A549 (cell line): ENCODE results near the gene HTR2B. TPM values are rescaled to one million over a fixed set of nuclear protein-coding genes. Genes with fewer than 3 reads are reported as not detected.
"Not testable (repeated sequence)": the region's sequence is repeated elsewhere in the genome, so short reads cannot be mapped to it uniquely, and the experiment has no call there.

Source experiments
- ATAC-seq, 2 experiments: fragments of 200-7000 bp in 1 of 2; fragments of >200 bp in 1 of 2; cut with Nextera tagmentation in 1 of 2; cut with Tn5 transposase in 1 of 2; 3 replicates each; pipeline versions ENCODE4 v1.8.0 to v1.9.1; 2018 to 2020; ENCODE audit warnings: mild to moderate bottlenecking in 1 of 2, moderate library complexity in 1 of 2
- CTCF ChIA-PET: fragments of 300-600 bp; sonication (Branson Sonifier 250); formaldehyde crosslinking; extraction: SDS; loops from one replicate; lab custom pipeline; 2021; ENCODE audit warnings: antibody characterized with exemption, inconsistent platforms; lab: Yijun Ruan, JAX
- POLR2A ChIA-PET: fragments of 350-600 bp; formaldehyde crosslinking; extraction: SDS; loops from one replicate; lab custom pipeline; 2021; ENCODE audit warnings: antibody characterized with exemption, inconsistent platforms; lab: Yijun Ruan, JAX
- DNase-seq, 2 experiments: peaks; one replicate each; pipeline versions ENCODE4 v3.0.0 to v3.0.0-alpha.2; 2011 to 2016; ENCODE audit warnings: low read depth in 1 of 2, low spot score in 1 of 2
- FAIRE-seq: peaks from 2 replicates; lab custom pipeline; 2011; peaks lifted over from hg19 to GRCh38; lab: Jason Lieb, UNC
- H3K27ac ChIP-seq, 2 experiments: fragments of >200 bp; sonication (Bioruptor Twin); formaldehyde crosslinking; 3 replicates each; pipeline ENCODE4 v1.5.1; 2016 to 2017
- H3K4me1 ChIP-seq: fragments of >200 bp; sonication (Bioruptor Twin); formaldehyde crosslinking; 3 replicates; pipeline ENCODE4 v1.6.1; 2016
- H3K4me2 ChIP-seq: fragments of >200 bp; sonication (Bioruptor Twin); formaldehyde crosslinking; 3 replicates; pipeline ENCODE4 v1.6.1; 2016
- H3K4me3 ChIP-seq: fragments of >200 bp; sonication (Bioruptor Twin); formaldehyde crosslinking; 3 replicates; pipeline ENCODE4 v1.5.1; 2016
- H3K9me3 ChIP-seq: fragments of >200 bp; sonication (Bioruptor Twin); formaldehyde crosslinking; 3 replicates; pipeline ENCODE4 v1.6.1; 2016
- FOXS1 ChIP-seq: fragments of 250-450 bp; sonication (Bioruptor Pico); IDR thresholded peaks from 2 replicates; pipeline ENCODE4 v1.5.0; 2020; ENCODE audit warnings: mild to moderate bottlenecking, moderate library complexity
- HDAC2 ChIP-seq: fragments of 200-600 bp; sonication (generic); IDR thresholded peaks from 2 replicates; pipeline ENCODE4 v1.6.1; 2016
- HOXB5 ChIP-seq: fragments of 250-450 bp; sonication (Bioruptor Pico); IDR thresholded peaks from 2 replicates; pipeline ENCODE4 v1.5.0; 2020; ENCODE audit warnings: mild to moderate bottlenecking, moderate library complexity
- KDM5A ChIP-seq: fragments of 200-600 bp; sonication (generic); IDR thresholded peaks from 2 replicates; pipeline ENCODE4 v1.6.1; 2016; ENCODE audit warnings: antibody characterized with exemption, mild to moderate bottlenecking
- MAZ ChIP-seq: fragments of 150-350 bp; IDR thresholded peaks from 2 replicates; pipeline ENCODE4 v1.6.1; 2014; ENCODE audit warnings: antibody characterized with exemption, low read depth, low read length, borderline replicate concordance
- NFE2L2 ChIP-seq: fragments of 150-350 bp; conservative IDR thresholded peaks from 2 replicates; pipeline ENCODE4 v1.6.1; 2014; ENCODE audit warnings: low read length
- PHF8 ChIP-seq: fragments of 200-600 bp; sonication (generic); IDR thresholded peaks from 2 replicates; pipeline ENCODE4 v1.6.1; 2016; ENCODE audit warnings: low read depth, mild to moderate bottlenecking, antibody characterized with exemption, moderate library complexity, borderline replicate concordance
- POLR2AphosphoS2 ChIP-seq: conservative IDR thresholded peaks from 2 replicates; pipeline ENCODE4 v1.6.1; 2012; ENCODE audit warnings: low read length, improper control_type of control experiment, inconsistent platforms
- RAD21 ChIP-seq, 2 experiments: fragments of >200 bp in 1 of 2; sonication (Bioruptor Twin) in 1 of 2; formaldehyde crosslinking in 1 of 2; IDR thresholded peaks in 1 of 2; conservative IDR thresholded peaks in 1 of 2; 2 replicates in 1 of 2; 3 replicates in 1 of 2; pipeline ENCODE4 v1.6.1; 2012 to 2018; ENCODE audit warnings: inconsistent platforms in 1 of 2
- ZC3H11A ChIP-seq: fragments of 450-650 bp; IDR thresholded peaks from 2 replicates; pipeline ENCODE4 v1.6.1; 2014; ENCODE audit warnings: antibody characterized with exemption, mild to moderate bottlenecking
- ZNF302 ChIP-seq: fragments of 250-450 bp; sonication (Bioruptor Pico); IDR thresholded peaks from 2 replicates; pipeline ENCODE4 v1.9.0; 2021; ENCODE audit warnings: inconsistent platforms, mild to moderate bottlenecking, moderate library complexity
- WGBS: methylation state at CpG from one replicate; pipeline ENCODE4 v1.1.6; 2017; ENCODE audit errors: missing lambda C conversion rate; 5-methylcytosine and 5-hydroxymethylcytosine counted together
- polyA plus RNA-seq, 4 experiments: library from polyadenylated mRNA; depleted of rRNA in 3 of 4; stranded (reverse); fragments of >200 nt; fragmentation: RNase III in 1 of 4; extraction: RNeasy Plus Mini Kit Qiagen cat#74134 plus additional on column Dnase treatment in 1 of 4; gene quantifications; 2 replicates in 3 of 4; 3 replicates in 1 of 4; pipeline ENCODE4 v1.2.3, GENCODE V29; 2011 to 2017
- TF ChIP-seq, protein P1 (sequence below): fragments of 200-600 bp; sonication (generic); IDR thresholded peaks from 2 replicates; pipeline ENCODE4 v1.6.1; 2016; ENCODE audit warnings: antibody characterized with exemption, mild to moderate bottlenecking, moderate library complexity
- TF ChIP-seq, protein P2 (sequence below): fragments of >200 bp; sonication (Bioruptor Twin); formaldehyde crosslinking; IDR thresholded peaks from 2 replicates; pipeline ENCODE4 v1.6.1; 2016
- TF ChIP-seq, protein P3 (sequence below): fragments of >200 bp; sonication (Bioruptor Twin); formaldehyde crosslinking; IDR thresholded peaks from 3 replicates; pipeline ENCODE4 v1.5.1; 2016
- TF ChIP-seq, protein P4 (sequence below): IDR thresholded peaks from 2 replicates; pipeline ENCODE4 v1.6.1; 2012
- TF ChIP-seq, protein P5 (sequence below): fragments of 250-450 bp; sonication (Bioruptor Pico); IDR thresholded peaks from 2 replicates; pipeline ENCODE4 v1.5.0; 2020; ENCODE audit warnings: low read depth, mild to moderate bottlenecking, moderate library complexity

The HTR2B gene
- polyA plus RNA-seq, 2 of the 4 experiments (the other 2 are of a cell fraction): 0.30 to 1.5 TPM

DNA sequence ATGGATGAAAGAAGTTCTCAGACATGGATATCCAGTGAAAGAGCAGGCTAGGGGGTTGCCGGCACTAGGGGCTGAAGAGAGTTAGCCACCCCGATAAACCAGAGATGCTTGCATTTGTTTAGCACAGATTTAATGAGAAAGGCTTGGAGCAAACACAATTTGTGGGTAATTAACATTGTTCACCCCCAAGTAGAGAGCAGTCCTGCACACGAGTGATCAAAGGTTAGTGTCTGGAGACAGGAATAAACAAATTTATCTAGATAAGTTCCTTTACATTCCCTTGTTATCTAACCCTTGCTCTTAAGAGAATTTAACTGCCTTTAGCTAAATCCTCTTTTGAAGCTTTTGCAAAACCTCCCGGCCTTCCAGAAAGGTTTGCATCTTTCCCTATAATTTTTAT lies 23.9 kb downstream of the HTR2B start:
- no peak overlapping the region for H3K4me3 ChIP-seq
- no peak for ATAC-seq
- ChIA-PET CTCF (interaction anchor here (0.7 to 3.8 kb wide), 12 partner anchors 11 to 311 kb away, joined by 3 to 22 read pairs (median 4); no protein-coding TSS in a partner anchor), POLR2A (no interaction called here)
- no peak for FAIRE-seq
- H3K27ac ChIP-seq: no peak overlapping the region
- TF ChIP-seq, protein P1, sequence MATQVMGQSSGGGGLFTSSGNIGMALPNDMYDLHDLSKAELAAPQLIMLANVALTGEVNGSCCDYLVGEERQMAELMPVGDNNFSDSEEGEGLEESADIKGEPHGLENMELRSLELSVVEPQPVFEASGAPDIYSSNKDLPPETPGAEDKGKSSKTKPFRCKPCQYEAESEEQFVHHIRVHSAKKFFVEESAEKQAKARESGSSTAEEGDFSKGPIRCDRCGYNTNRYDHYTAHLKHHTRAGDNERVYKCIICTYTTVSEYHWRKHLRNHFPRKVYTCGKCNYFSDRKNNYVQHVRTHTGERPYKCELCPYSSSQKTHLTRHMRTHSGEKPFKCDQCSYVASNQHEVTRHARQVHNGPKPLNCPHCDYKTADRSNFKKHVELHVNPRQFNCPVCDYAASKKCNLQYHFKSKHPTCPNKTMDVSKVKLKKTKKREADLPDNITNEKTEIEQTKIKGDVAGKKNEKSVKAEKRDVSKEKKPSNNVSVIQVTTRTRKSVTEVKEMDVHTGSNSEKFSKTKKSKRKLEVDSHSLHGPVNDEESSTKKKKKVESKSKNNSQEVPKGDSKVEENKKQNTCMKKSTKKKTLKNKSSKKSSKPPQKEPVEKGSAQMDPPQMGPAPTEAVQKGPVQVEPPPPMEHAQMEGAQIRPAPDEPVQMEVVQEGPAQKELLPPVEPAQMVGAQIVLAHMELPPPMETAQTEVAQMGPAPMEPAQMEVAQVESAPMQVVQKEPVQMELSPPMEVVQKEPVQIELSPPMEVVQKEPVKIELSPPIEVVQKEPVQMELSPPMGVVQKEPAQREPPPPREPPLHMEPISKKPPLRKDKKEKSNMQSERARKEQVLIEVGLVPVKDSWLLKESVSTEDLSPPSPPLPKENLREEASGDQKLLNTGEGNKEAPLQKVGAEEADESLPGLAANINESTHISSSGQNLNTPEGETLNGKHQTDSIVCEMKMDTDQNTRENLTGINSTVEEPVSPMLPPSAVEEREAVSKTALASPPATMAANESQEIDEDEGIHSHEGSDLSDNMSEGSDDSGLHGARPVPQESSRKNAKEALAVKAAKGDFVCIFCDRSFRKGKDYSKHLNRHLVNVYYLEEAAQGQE: no peak
- no peak for TF ChIP-seq HDAC2
- TF ChIP-seq, protein P2, sequence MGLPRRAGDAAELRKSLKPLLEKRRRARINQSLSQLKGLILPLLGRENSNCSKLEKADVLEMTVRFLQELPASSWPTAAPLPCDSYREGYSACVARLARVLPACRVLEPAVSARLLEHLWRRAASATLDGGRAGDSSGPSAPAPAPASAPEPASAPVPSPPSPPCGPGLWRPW: no peak
- no peak for TF ChIP-seq MAZ
- no peak for TF ChIP-seq KDM5A
- H3K9me3 ChIP-seq: no peaks in the 10 kb centered on the region
- DNase-seq: no peak
- no peak overlapping the region for H3K4me2 ChIP-seq
- H3K4me1 ChIP-seq: peaks cover 42% of the 10 kb centered on the region
- WGBS: 81% methylated on average over 4 of the region's 4 CpGs

DNA sequence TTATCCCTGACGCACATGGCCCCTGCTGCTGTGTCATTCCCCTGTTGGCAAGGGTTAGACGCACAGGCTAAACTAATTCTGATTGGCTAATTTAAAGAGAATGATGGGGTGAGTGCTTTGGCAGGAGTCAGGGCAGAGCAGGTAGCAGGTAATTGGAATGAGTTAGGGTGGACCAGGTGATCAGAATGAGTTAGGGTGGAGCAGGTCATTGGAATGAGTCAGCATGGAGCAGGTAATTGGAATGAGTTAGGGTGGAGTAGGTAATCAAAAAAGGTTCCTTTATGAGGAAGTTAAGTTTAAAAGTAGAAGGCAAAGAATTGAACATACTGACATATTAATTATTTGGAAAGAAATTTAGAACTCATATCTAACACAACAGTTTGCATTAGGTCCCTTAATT lies 24.5 kb downstream of the HTR2B start:
- FAIRE-seq, H3K9me3 ChIP-seq, H3K4me3 ChIP-seq, H3K27ac ChIP-seq, H3K4me2 ChIP-seq, ATAC-seq, DNase-seq, POLR2A ChIA-PET: not testable (repeated sequence)
- WGBS: 69% methylated on average over 2 of the region's 2 CpGs
- H3K4me1 ChIP-seq: peaks cover 42% of the 10 kb centered on the region
- CTCF ChIA-PET: interaction anchor here (0.8 to 1.9 kb wide), 8 partner anchors 12 to 312 kb away, joined by 3 to 7 read pairs (median 3); no protein-coding TSS in a partner anchor

DNA sequence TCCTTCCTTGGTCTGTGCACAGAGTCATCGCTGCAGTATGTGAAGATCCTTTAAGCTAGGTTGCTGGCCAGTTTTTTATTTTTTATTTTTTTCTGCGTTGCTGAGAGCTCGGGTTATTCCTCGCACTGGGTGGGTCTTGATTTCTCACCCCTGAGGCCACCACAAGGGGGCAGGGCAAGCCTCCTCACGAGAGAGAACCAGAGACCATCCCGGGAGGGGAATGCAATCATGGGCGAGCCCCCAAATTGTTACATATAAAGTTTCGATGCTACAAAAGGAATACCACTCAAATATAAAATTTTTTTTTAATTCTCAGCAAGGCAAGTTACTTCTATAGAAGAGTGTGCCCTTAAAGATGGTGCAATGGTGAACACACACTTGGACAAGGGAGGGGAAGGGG lies 24.9 kb downstream of the HTR2B start:
- DNase-seq (peak in 1 of 2 experiments; percentile 10), FAIRE-seq (no peak), ATAC-seq (peak in 1 of 2 experiments; percentile 40; a peak in 1 of 6 replicates)
- 86% methylated on average over 8 of the region's 8 CpGs for WGBS
- no peak overlapping the region for H3K4me3 ChIP-seq
- H3K4me1 ChIP-seq: peaks cover 42% of the 10 kb centered on the region
- ChIA-PET POLR2A (no interaction called here), CTCF (interaction anchor here (0.8 to 1.9 kb wide), 6 partner anchors 12 to 312 kb away, joined by 3 to 6 read pairs (median 3); no protein-coding TSS in a partner anchor)
- no peaks in the 10 kb centered on the region for H3K9me3 ChIP-seq
- no peak overlapping the region for H3K4me2 ChIP-seq
- no peak overlapping the region for H3K27ac ChIP-seq
- no peak for TF ChIP-seq ZC3H11A
- TF ChIP-seq, protein P3, sequence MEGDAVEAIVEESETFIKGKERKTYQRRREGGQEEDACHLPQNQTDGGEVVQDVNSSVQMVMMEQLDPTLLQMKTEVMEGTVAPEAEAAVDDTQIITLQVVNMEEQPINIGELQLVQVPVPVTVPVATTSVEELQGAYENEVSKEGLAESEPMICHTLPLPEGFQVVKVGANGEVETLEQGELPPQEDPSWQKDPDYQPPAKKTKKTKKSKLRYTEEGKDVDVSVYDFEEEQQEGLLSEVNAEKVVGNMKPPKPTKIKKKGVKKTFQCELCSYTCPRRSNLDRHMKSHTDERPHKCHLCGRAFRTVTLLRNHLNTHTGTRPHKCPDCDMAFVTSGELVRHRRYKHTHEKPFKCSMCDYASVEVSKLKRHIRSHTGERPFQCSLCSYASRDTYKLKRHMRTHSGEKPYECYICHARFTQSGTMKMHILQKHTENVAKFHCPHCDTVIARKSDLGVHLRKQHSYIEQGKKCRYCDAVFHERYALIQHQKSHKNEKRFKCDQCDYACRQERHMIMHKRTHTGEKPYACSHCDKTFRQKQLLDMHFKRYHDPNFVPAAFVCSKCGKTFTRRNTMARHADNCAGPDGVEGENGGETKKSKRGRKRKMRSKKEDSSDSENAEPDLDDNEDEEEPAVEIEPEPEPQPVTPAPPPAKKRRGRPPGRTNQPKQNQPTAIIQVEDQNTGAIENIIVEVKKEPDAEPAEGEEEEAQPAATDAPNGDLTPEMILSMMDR: peak; percentile 43
- TF ChIP-seq RAD21 (conservative IDR thresholded peaks at IDR 0.05 in 1 of 2, IDR thresholded peaks at IDR 0.05 in 1 of 2): peak; percentile 15 to 28; a peak in 2 of 5 replicates

DNA sequence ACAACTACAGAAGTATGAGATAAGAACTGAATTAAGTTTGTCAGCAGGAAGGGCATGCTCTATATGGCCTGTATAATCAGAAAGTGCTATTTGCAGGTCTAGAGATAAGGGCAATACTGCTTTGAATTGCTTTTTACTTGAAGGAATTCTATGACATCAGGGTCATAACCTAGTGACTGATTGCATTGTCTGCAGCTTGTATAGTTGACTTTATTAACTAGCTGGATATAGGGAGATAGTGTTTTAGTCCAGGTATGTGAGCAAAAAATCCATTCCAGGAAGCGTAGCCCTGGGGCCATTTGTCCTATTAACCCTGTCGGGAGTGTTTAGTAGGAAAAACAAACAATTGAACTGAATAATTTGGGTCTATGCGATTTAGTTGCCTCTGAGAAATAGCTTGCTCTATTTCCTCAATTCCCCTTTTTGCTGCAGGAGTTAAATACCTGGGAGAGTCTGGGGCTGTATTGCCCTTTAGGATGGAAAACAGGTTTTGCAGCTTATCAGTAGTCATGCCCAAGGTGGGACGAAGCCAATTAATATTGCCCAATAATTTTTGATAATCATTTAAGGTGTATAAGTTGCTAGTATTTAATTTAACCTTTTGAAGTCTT lies 30.0 kb downstream of the HTR2B start:
- Histone ChIP-seq H3K27ac (no peak overlapping the region), H3K4me1 (0 out of 3 replicates have a peak, but pooled peaks cover under 1% of the 10 kb centered on the region), H3K4me2 (no peak overlapping the region), H3K4me3 (no peak overlapping the region), H3K9me3 (no peaks in the 10 kb centered on the region)
- ChIA-PET POLR2A (no interaction called here), CTCF (interaction anchor here (0.8 to 3.0 kb wide), 5 partner anchors 9 to 307 kb away, joined by 3 to 17 read pairs (median 4); no protein-coding TSS in a partner anchor)
- FAIRE-seq (no peak), ATAC-seq (no peak), DNase-seq (no peak)
- TF ChIP-seq ZNF302 (CRISPR knock-in tag) (no peak), KDM5A (no peak), FOXS1 (CRISPR knock-in tag) (no peak), HOXB5 (CRISPR knock-in tag) (no peak), HDAC2 (no peak), POLR2AphosphoS2 (no peak), PHF8 (no peak), NFE2L2 (no peak)
- TF ChIP-seq, protein P4, sequence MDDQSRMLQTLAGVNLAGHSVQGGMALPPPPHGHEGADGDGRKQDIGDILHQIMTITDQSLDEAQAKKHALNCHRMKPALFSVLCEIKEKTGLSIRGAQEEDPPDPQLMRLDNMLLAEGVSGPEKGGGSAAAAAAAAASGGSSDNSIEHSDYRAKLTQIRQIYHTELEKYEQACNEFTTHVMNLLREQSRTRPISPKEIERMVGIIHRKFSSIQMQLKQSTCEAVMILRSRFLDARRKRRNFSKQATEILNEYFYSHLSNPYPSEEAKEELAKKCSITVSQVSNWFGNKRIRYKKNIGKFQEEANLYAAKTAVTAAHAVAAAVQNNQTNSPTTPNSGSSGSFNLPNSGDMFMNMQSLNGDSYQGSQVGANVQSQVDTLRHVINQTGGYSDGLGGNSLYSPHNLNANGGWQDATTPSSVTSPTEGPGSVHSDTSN: no peak
- TF ChIP-seq, protein P5, sequence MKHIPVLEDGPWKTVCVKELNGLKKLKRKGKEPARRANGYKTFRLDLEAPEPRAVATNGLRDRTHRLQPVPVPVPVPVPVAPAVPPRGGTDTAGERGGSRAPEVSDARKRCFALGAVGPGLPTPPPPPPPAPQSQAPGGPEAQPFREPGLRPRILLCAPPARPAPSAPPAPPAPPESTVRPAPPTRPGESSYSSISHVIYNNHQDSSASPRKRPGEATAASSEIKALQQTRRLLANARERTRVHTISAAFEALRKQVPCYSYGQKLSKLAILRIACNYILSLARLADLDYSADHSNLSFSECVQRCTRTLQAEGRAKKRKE (CRISPR knock-in tag): no peak
- 85% methylated on average over 4 of the region's 4 CpGs for WGBS
